DND-41 (cell line): ENCODE measurements around the gene PDGFB.

Experiments
- CTCF ChIP-seq: IDR thresholded peaks from 2 replicates; pipeline ENCODE4 v1.5.1; 2012; ENCODE audit warnings: borderline replicate concordance, low read length, moderate library complexity, mild to moderate bottlenecking; ENCODE audit not compliant: poor library complexity, severe bottlenecking; ENCODE audit errors: extremely low read depth
- EZH2 ChIP-seq: IDR thresholded peaks from 3 replicates; pipeline ENCODE4 v1.6.1; 2012; ENCODE audit warnings: borderline replicate concordance, low read depth, mild to moderate bottlenecking, moderate library complexity, low read length, inconsistent platforms; ENCODE audit not compliant: severe bottlenecking

GRCh38 chr22:39215070-39215396 lies 29.7 kb downstream of the PDGFB start:
- TF ChIP-seq CTCF (no peak), EZH2 (no peak)
